Right atrium auricular region (tissue), 2 donors: ENCODE measurements around the gene LGALSL. TPM values are rescaled to one million over a fixed set of nuclear protein-coding genes. Genes with fewer than 3 reads are reported as not detected.

Source experiments
- DNase-seq: peaks from one replicate; pipeline ENCODE4 v3.0.0-alpha.2; 2019; ENCODE audit warnings: low spot score
- H3K27ac ChIP-seq, 2 donors: fragments of 200-600 bp; sonication (generic); 1 replicate in 1 of 2; 2 replicates in 1 of 2; pipeline ENCODE4 v1.5.1; 2016 to 2019
- H3K27me3 ChIP-seq, 2 donors: fragments of 200-600 bp; sonication (generic); one replicate each; pipeline versions ENCODE4 v1.5.1 to v1.6.0; 2017 to 2019
- H3K36me3 ChIP-seq: fragments of 200-600 bp; sonication (generic); one replicate; pipeline ENCODE4 v1.5.1; 2016
- H3K4me1 ChIP-seq, 2 donors: fragments of 200-600 bp; sonication (generic); one replicate each; pipeline versions ENCODE4 v1.5.1 to v1.6.0; 2017 to 2019
- H3K4me3 ChIP-seq, 2 donors: fragments of 200-600 bp; sonication (generic); 1 replicate in 1 of 2; 2 replicates in 1 of 2; pipeline ENCODE4 v1.5.1; 2017 to 2019; ENCODE audit warnings: mild to moderate bottlenecking in 1 of 2, moderate library complexity in 1 of 2
- H3K9me3 ChIP-seq, 2 donors: fragments of 200-600 bp; sonication (generic); one replicate each; pipeline ENCODE4 v1.5.1; 2019
- CTCF ChIP-seq, 2 donors: fragments of 200-600 bp; sonication (generic); IDR thresholded peaks; one replicate each; pipeline ENCODE4 v1.5.1; 2019; ENCODE audit warnings: antibody characterized with exemption in 2 of 2
- total RNA-seq, 2 donors: library from RNA; depleted of rRNA; stranded (reverse); fragments of >200 nt; gene quantifications; one replicate each; pipeline ENCODE4 v1.1.0, GENCODE V29; 2016

Gene LGALSL
- total RNA-seq, 2 donors from 2014 or later, result 15.4 to 19.1 TPM

GRCh38 chr2:64466478-64467085 lies 12.6 kb downstream of the LGALSL start:
- no peak for DNase-seq
- H3K4me3 ChIP-seq, result no peak overlapping the region
- H3K27ac ChIP-seq, result no peak overlapping the region
- H3K36me3 ChIP-seq, result no peaks in the 10 kb centered on the region
- H3K4me1 ChIP-seq, result no peaks in the 10 kb centered on the region
- TF ChIP-seq CTCF (IDR thresholded peaks at IDR 0.05), result no peak
- no peaks in the 10 kb centered on the region for H3K9me3 ChIP-seq
- no peaks in the 10 kb centered on the region for H3K27me3 ChIP-seq

GRCh38 chr2:64467096-64467843 lies 13.3 kb downstream of the LGALSL start:
- no peak for TF ChIP-seq CTCF (IDR thresholded peaks at IDR 0.05)
- H3K9me3 ChIP-seq, result no peaks in the 10 kb centered on the region
- no peak overlapping the region for H3K27ac ChIP-seq
- H3K36me3 ChIP-seq, result no peaks in the 10 kb centered on the region
- H3K4me3 ChIP-seq, result no peak overlapping the region
- no peaks in the 10 kb centered on the region for H3K4me1 ChIP-seq
- H3K27me3 ChIP-seq, result no peaks in the 10 kb centered on the region
- DNase-seq, result no peak

- no peaks in the 10 kb centered on the region for H3K4me1 ChIP-seq
- no peak for TF ChIP-seq CTCF (IDR thresholded peaks at IDR 0.05)
- H3K9me3 ChIP-seq, result no peaks in the 10 kb centered on the region
- H3K4me3 ChIP-seq, result no peak overlapping the region
- H3K27me3 ChIP-seq, result no peaks in the 10 kb centered on the region
- H3K36me3 ChIP-seq, result no peaks in the 10 kb centered on the region
- DNase-seq, result no peak
- no peak overlapping the region for H3K27ac ChIP-seq
These were observed 15.3 kb downstream of the LGALSL start for GRCh38 chr2:64469261-64469660.

GRCh38 chr2:64470071-64470470 lies 16.1 kb downstream of the LGALSL start:
- Histone ChIP-seq H3K9me3 (no peaks in the 10 kb centered on the region), H3K4me1 (no peaks in the 10 kb centered on the region), H3K27me3 (no peaks in the 10 kb centered on the region), H3K27ac (no peak overlapping the region), H3K36me3 (no peaks in the 10 kb centered on the region), H3K4me3 (no peak overlapping the region)
- TF ChIP-seq CTCF (IDR thresholded peaks at IDR 0.05), result no peak
- no peak for DNase-seq

- Histone ChIP-seq H3K4me3 (no peak overlapping the region), H3K36me3 (no peaks in the 10 kb centered on the region), H3K4me1 (no peaks in the 10 kb centered on the region), H3K27ac (no peak overlapping the region), H3K9me3 (no peaks in the 10 kb centered on the region), H3K27me3 (no peaks in the 10 kb centered on the region)
- DNase-seq, result no peak
- no peak for TF ChIP-seq CTCF (IDR thresholded peaks at IDR 0.05)
These were observed 16.9 kb downstream of the LGALSL start for GRCh38 chr2:64470766-64471295.
